CD4-positive, alpha-beta memory T cell (primary cell): Measurements from ENCODE around the gene SLC27A2. TPM values are rescaled to one million over a fixed set of nuclear protein-coding genes. Genes with fewer than 3 reads are reported as not detected.

Experiments used
- CTCF ChIA-PET: fragments of 350-600 bp; sonication (Branson Sonifier 250); formaldehyde crosslinking; loops from one replicate; lab custom pipeline; 2021; ENCODE audit warnings: inconsistent platforms; ENCODE audit not compliant: partially characterized antibody; lab: Charles Lee
- POLR2A ChIA-PET: fragments of 350-600 bp; sonication (Branson Sonifier 250); formaldehyde crosslinking; loops from one replicate; lab custom pipeline; 2021; ENCODE audit not compliant: partially characterized antibody; lab: Charles Lee
- DNase-seq, 5 donors: peaks; one replicate each; pipeline versions ENCODE4 v3.0.0 to v3.0.0-alpha.2; 2020 to 2022; ENCODE audit warnings: mixed read lengths in 1 of 5
- H3K27ac ChIP-seq: one replicate; pipeline ENCODE4 v1.7.0; 2013; ENCODE audit warnings: low read depth, low read length
- H3K27me3 ChIP-seq: 2 replicates; pipeline ENCODE4 v1.7.0; 2013; ENCODE audit warnings: mild to moderate bottlenecking, low read length, moderate library complexity; ENCODE audit not compliant: insufficient read depth
- H3K36me3 ChIP-seq: 2 replicates; pipeline ENCODE4 v1.7.0; 2013; ENCODE audit warnings: mild to moderate bottlenecking, low read length, moderate library complexity; ENCODE audit not compliant: insufficient read depth
- H3K4me1 ChIP-seq: 2 replicates; pipeline ENCODE4 v1.7.0; 2013; ENCODE audit warnings: mild to moderate bottlenecking, low read length, moderate library complexity; ENCODE audit not compliant: insufficient read depth
- H3K4me3 ChIP-seq, 2 donors: one replicate each; pipeline ENCODE4 v1.7.0; 2013; ENCODE audit warnings: low read length in 2 of 2, mild to moderate bottlenecking in 1 of 2
- H3K9me3 ChIP-seq, 2 donors: one replicate each; pipeline ENCODE4 v1.7.0; 2013; ENCODE audit warnings: low read length in 2 of 2, control low read depth in 1 of 2; ENCODE audit not compliant: control insufficient read depth in 1 of 2
- H3K27ac Mint-ChIP-seq, 7 donors: one replicate each; pipeline ENCODE4 v1.8.0; 2020 to 2021; ENCODE audit warnings: mixed read lengths in 7 of 7, mild to moderate bottlenecking in 6 of 7, inconsistent platforms in 3 of 7, moderate library complexity in 3 of 7
- H3K27me3 Mint-ChIP-seq, 2 donors: one replicate each; pipeline ENCODE4 v1.8.0; 2020 to 2021; ENCODE audit warnings: mixed read lengths in 2 of 2
- H3K36me3 Mint-ChIP-seq, 2 donors: one replicate each; pipeline ENCODE4 v1.8.0; 2020 to 2021; ENCODE audit warnings: mixed read lengths in 2 of 2, inconsistent platforms in 1 of 2, mild to moderate bottlenecking in 1 of 2
- H3K4me1 Mint-ChIP-seq, 4 donors: one replicate each; pipeline ENCODE4 v1.8.0; 2020 to 2021; ENCODE audit warnings: mixed read lengths in 4 of 4, mild to moderate bottlenecking in 1 of 4
- H3K4me3 Mint-ChIP-seq, 8 donors: one replicate each; pipeline ENCODE4 v1.8.0; 2020 to 2021; ENCODE audit warnings: mixed read lengths in 8 of 8, mild to moderate bottlenecking in 7 of 8, moderate library complexity in 6 of 8, inconsistent platforms in 3 of 8
- H3K9me3 Mint-ChIP-seq, 8 donors: one replicate each; pipeline ENCODE4 v1.8.0; 2020 to 2021; ENCODE audit warnings: mixed read lengths in 8 of 8, mild to moderate bottlenecking in 5 of 8, inconsistent platforms in 3 of 8, moderate library complexity in 1 of 8
- intact Hi-C: fragments of 100-400 bp; cut with micrococcal nuclease; formaldehyde crosslinking; loops from one replicate; pipeline ENCODE4 v1.15.1; 2023
- polyA plus RNA-seq, 2 donors: library from polyadenylated mRNA; unstranded; fragments of 300-500 nt; fragmentation: Illumina TruSeq; gene quantifications; one replicate each; pipeline ENCODE4 v1.2.3, GENCODE V29; 2021
- total RNA-seq, 2 experiments: library from RNA; stranded (reverse); gene quantifications; one replicate each; pipeline ENCODE4 v1.2.3, GENCODE V29; 2021

The SLC27A2 gene
- total and polyA plus RNA-seq, 4 experiments from 2014 or later, result 0.61 to 0.93 (median 0.75) TPM; not detected in 1

GRCh38 chr15:50262533-50262932, 80.5 kb downstream of the SLC27A2 start:
- ChIA-PET CTCF (interaction anchor here (1.3 kb wide), 1 partner anchor 18 kb away, joined by 3 read pairs; no protein-coding TSS in a partner anchor), POLR2A (interaction anchor here (0.6 to 1.1 kb wide), 2 partner anchors 15 to 93 kb away, joined by 3 to 4 read pairs; partner anchors contain the start of gene GABPB1)
- H3K4me1 ChIP-seq, result peaks cover 28% of the 10 kb centered on the region
- no peaks in the 10 kb centered on the region for H3K9me3 ChIP-seq
- no peaks in the 10 kb centered on the region for H3K27me3 ChIP-seq
- no peaks in the 10 kb centered on the region for H3K36me3 ChIP-seq
- Mint-ChIP-seq H3K27ac (peak overlapping the region in 6 of 7 donors; percentile 7 to 83 (median 60)), H3K9me3 (peaks cover 0 to 5% (median 0%) of the 10 kb centered on the region in 8 donors), H3K27me3 (no peaks in the 10 kb centered on the region), H3K36me3 (peaks cover 0 to 4% of the 10 kb centered on the region in 2 donors), H3K4me1 (peaks cover 31 to 53% (median 37%) of the 10 kb centered on the region in 4 donors), H3K4me3 (peak overlapping the region in 4 of 8 donors; percentile 3 to 75 (median 40))
- peak; percentile 34 to 70 (median 37) for DNase-seq
- intact Hi-C loops, result no loop called here
- no peak overlapping the region for H3K4me3 ChIP-seq
- no peak overlapping the region for H3K27ac ChIP-seq

- Histone ChIP-seq H3K27me3 (no peaks in the 10 kb centered on the region), H3K4me3 (no peak within 1 kb of the TSS), H3K9me3 (no peaks in the 10 kb centered on the region), H3K4me1 (peaks cover 21% of the 10 kb centered on the region), H3K27ac (no peak within 1 kb of the TSS), H3K36me3 (no peaks in the 10 kb centered on the region)
- POLR2A ChIA-PET, result no interaction called here
- Mint-ChIP-seq H3K4me3 (no peak within 1 kb of the TSS), H3K27me3 (no peaks in the 10 kb centered on the region), H3K9me3 (peaks cover 0 to 5% (median 0%) of the 10 kb centered on the region in 8 donors), H3K27ac (peak within 1 kb of the TSS in 1 of 7 donors; percentile 53), H3K4me1 (peaks cover 23 to 38% (median 26%) of the 10 kb centered on the region in 4 donors), H3K36me3 (peaks cover 0 to 4% of the 10 kb centered on the region in 2 donors)
- CTCF ChIA-PET, result no interaction called here
- no peak for DNase-seq
- intact Hi-C loops, result no loop called here
Measured at GRCh38 chr15:50265620-50266019, 83.6 kb downstream of the SLC27A2 start, which contains the start of gene HDC. TSS of gene HDC (minus strand) at chr15:50265726. CDS start at chr15:50265623, 103 bp downstream.

GRCh38 chr15:50267577-50267976, 85.6 kb downstream of the SLC27A2 start:
- Mint-ChIP-seq H3K4me1 (peaks cover 9 to 20% (median 11%) of the 10 kb centered on the region in 4 donors), H3K9me3 (peaks cover 0 to 5% (median 0%) of the 10 kb centered on the region in 8 donors), H3K36me3 (peaks cover 0 to 4% of the 10 kb centered on the region in 2 donors), H3K27me3 (no peaks in the 10 kb centered on the region), H3K4me3 (no peak overlapping the region), H3K27ac (no peak overlapping the region)
- no peak for DNase-seq
- Histone ChIP-seq H3K36me3 (no peaks in the 10 kb centered on the region), H3K27ac (no peak overlapping the region), H3K4me1 (peaks cover 7% of the 10 kb centered on the region), H3K4me3 (no peak overlapping the region), H3K9me3 (no peaks in the 10 kb centered on the region), H3K27me3 (no peaks in the 10 kb centered on the region)
- intact Hi-C loops, result no loop called here
- CTCF ChIA-PET, result no interaction called here
- POLR2A ChIA-PET, result no interaction called here

- peak overlapping the region in 1 of 7 donors; percentile 46 for H3K27ac Mint-ChIP-seq
- intact Hi-C loops, result no loop called here
- DNase-seq, result no peak
- ChIA-PET CTCF (no interaction called here), POLR2A (no interaction called here)
- H3K4me3 ChIP-seq, result no peak overlapping the region
- no peak overlapping the region for H3K27ac ChIP-seq
- H3K9me3 ChIP-seq, result no peaks in the 10 kb centered on the region
- H3K4me1 Mint-ChIP-seq, result peaks cover 0 to 3% (median under 1%) of the 10 kb centered on the region in 4 donors
- H3K9me3 Mint-ChIP-seq, result no peaks in the 10 kb centered on the region
- no peaks in the 10 kb centered on the region for H3K27me3 Mint-ChIP-seq
- H3K36me3 ChIP-seq, result no peaks in the 10 kb centered on the region
- no peak overlapping the region for H3K4me3 Mint-ChIP-seq
- peaks cover 2 to 5% of the 10 kb centered on the region in 2 donors for H3K36me3 Mint-ChIP-seq
- H3K27me3 ChIP-seq, result no peaks in the 10 kb centered on the region
- H3K4me1 ChIP-seq, result no peaks in the 10 kb centered on the region
Measured at GRCh38 chr15:50275091-50275490, 93.1 kb downstream of the SLC27A2 start.

GRCh38 chr15:50275908-50276307, 93.9 kb downstream of the SLC27A2 start:
- ChIA-PET POLR2A (no interaction called here), CTCF (no interaction called here)
- Mint-ChIP-seq H3K4me3 (no peak overlapping the region), H3K9me3 (no peaks in the 10 kb centered on the region), H3K27ac (no peak overlapping the region), H3K4me1 (peaks cover 0 to 3% (median under 1%) of the 10 kb centered on the region in 4 donors), H3K27me3 (no peaks in the 10 kb centered on the region), H3K36me3 (peaks cover 2 to 5% of the 10 kb centered on the region in 2 donors)
- Histone ChIP-seq H3K27ac (no peak overlapping the region), H3K4me1 (no peaks in the 10 kb centered on the region), H3K27me3 (no peaks in the 10 kb centered on the region), H3K36me3 (no peaks in the 10 kb centered on the region), H3K4me3 (no peak overlapping the region), H3K9me3 (no peaks in the 10 kb centered on the region)
- DNase-seq, result no peak
- intact Hi-C loops, result no loop called here

- no peaks in the 10 kb centered on the region for H3K36me3 ChIP-seq
- no peaks in the 10 kb centered on the region for H3K9me3 ChIP-seq
- no peaks in the 10 kb centered on the region for H3K27me3 ChIP-seq
- H3K4me1 Mint-ChIP-seq, result peaks cover 0 to 3% (median under 1%) of the 10 kb centered on the region in 4 donors
- no peaks in the 10 kb centered on the region for H3K9me3 Mint-ChIP-seq
- CTCF ChIA-PET, result interaction anchor here (0.7 kb wide), 1 partner anchor 223 kb away, joined by 3 read pairs; no protein-coding TSS in a partner anchor
- peaks cover 2 to 5% of the 10 kb centered on the region in 2 donors for H3K36me3 Mint-ChIP-seq
- no peak for DNase-seq
- no peaks in the 10 kb centered on the region for H3K4me1 ChIP-seq
- no peak overlapping the region for H3K4me3 ChIP-seq
- no peaks in the 10 kb centered on the region for H3K27me3 Mint-ChIP-seq
- POLR2A ChIA-PET, result no interaction called here
- no peak overlapping the region for H3K27ac ChIP-seq
- intact Hi-C loops, result no loop called here
- no peak overlapping the region for H3K27ac Mint-ChIP-seq
- no peak overlapping the region for H3K4me3 Mint-ChIP-seq
Measured at GRCh38 chr15:50277370-50277769, 95.4 kb downstream of the SLC27A2 start.

GRCh38 chr15:50278496-50278895, 96.5 kb downstream of the SLC27A2 start:
- H3K4me1 Mint-ChIP-seq, result peaks cover 0 to 3% (median under 1%) of the 10 kb centered on the region in 4 donors
- no peaks in the 10 kb centered on the region for H3K9me3 Mint-ChIP-seq
- H3K27ac Mint-ChIP-seq, result peak overlapping the region in 4 of 7 donors; percentile 13 to 52 (median 44)
- Histone ChIP-seq H3K4me3 (no peak overlapping the region), H3K36me3 (no peaks in the 10 kb centered on the region), H3K27ac (no peak overlapping the region), H3K27me3 (no peaks in the 10 kb centered on the region), H3K9me3 (no peaks in the 10 kb centered on the region), H3K4me1 (no peaks in the 10 kb centered on the region)
- H3K27me3 Mint-ChIP-seq, result no peaks in the 10 kb centered on the region
- intact Hi-C loops, result no loop called here
- H3K4me3 Mint-ChIP-seq, result no peak overlapping the region
- CTCF ChIA-PET, result no interaction called here
- DNase-seq, result no peak
- POLR2A ChIA-PET, result interaction anchor here (0.9 kb wide), 1 partner anchor 76 kb away, joined by 4 read pairs; the partner anchor contains the start of gene GABPB1
- peaks cover 4 to 5% of the 10 kb centered on the region in 2 donors for H3K36me3 Mint-ChIP-seq
